ENCODE data around the gene NET1.

- TF ChIP-seq, protein P1, sequence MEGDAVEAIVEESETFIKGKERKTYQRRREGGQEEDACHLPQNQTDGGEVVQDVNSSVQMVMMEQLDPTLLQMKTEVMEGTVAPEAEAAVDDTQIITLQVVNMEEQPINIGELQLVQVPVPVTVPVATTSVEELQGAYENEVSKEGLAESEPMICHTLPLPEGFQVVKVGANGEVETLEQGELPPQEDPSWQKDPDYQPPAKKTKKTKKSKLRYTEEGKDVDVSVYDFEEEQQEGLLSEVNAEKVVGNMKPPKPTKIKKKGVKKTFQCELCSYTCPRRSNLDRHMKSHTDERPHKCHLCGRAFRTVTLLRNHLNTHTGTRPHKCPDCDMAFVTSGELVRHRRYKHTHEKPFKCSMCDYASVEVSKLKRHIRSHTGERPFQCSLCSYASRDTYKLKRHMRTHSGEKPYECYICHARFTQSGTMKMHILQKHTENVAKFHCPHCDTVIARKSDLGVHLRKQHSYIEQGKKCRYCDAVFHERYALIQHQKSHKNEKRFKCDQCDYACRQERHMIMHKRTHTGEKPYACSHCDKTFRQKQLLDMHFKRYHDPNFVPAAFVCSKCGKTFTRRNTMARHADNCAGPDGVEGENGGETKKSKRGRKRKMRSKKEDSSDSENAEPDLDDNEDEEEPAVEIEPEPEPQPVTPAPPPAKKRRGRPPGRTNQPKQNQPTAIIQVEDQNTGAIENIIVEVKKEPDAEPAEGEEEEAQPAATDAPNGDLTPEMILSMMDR (IDR thresholded peaks at IDR 0.05): no peak
- TF ChIP-seq RARB (CRISPR knock-in tag; IDR thresholded peaks at IDR 0.05): no peak
Observed at GRCh38 chr10:5446390-5446926, 34.1 kb downstream of the NET1 start.
